B cell (primary cell): Measurements from ENCODE around the gene USP12. TPM values are rescaled to one million over a fixed set of nuclear protein-coding genes. Genes with fewer than 3 reads are reported as not detected.

Source experiments
- ATAC-seq: fragments of 200-7000 bp; cut with Tn5 transposase; one replicate; pipeline ENCODE4 v1.10.0; 2021; ENCODE audit warnings: low read depth, mild to moderate bottlenecking, moderate number of reproducible peaks, moderate library complexity
- CTCF ChIA-PET: fragments of 350-600 bp; sonication (Branson Sonifier 250); formaldehyde crosslinking; loops from one replicate; lab custom pipeline; 2021; ENCODE audit warnings: antibody characterized with exemption, inconsistent platforms; lab: Charles Lee
- POLR2A ChIA-PET: fragments of 350-600 bp; sonication (Branson Sonifier 250); formaldehyde crosslinking; loops from one replicate; lab custom pipeline; 2021; ENCODE audit warnings: antibody characterized with exemption; lab: Charles Lee
- DNase-seq: peaks from one replicate; pipeline ENCODE4 v3.0.0; 2013
- H2AFZ ChIP-seq: 2 replicates; pipeline ENCODE4 v1.6.1; 2012; ENCODE audit warnings: mild to moderate bottlenecking, low read depth, low read length; ENCODE audit not compliant: insufficient read depth, poor library complexity, severe bottlenecking
- H3K27ac ChIP-seq, 2 donors: 1 replicate in 1 of 2; 2 replicates in 1 of 2; pipeline ENCODE4 v1.5.1; 2012 to 2013; ENCODE audit warnings: low read length in 2 of 2, mild to moderate bottlenecking in 2 of 2, moderate library complexity in 1 of 2
- H3K27me3 ChIP-seq, 4 experiments: fragments of 200-600 bp in 1 of 4; sonication (generic) in 1 of 4; replicated peaks in 1 of 4; 1 replicate in 2 of 4; 2 replicates in 2 of 4; pipeline versions ENCODE4 v1.6.1 to v1.7.0; 2013 to 2016; ENCODE audit warnings: low read length in 3 of 4, mild to moderate bottlenecking in 2 of 4, mixed read lengths in 1 of 4, moderate library complexity in 1 of 4; ENCODE audit not compliant: insufficient read depth in 4 of 4, control insufficient read depth in 3 of 4; ENCODE audit errors: control extremely low read depth in 1 of 4
- H3K36me3 ChIP-seq, 2 experiments: replicated peaks in 1 of 2; 1 replicate in 1 of 2; 2 replicates in 1 of 2; pipeline versions ENCODE4 v1.6.1 to v1.7.1; 2013; ENCODE audit warnings: low read length in 1 of 2; ENCODE audit not compliant: insufficient read depth in 2 of 2, control insufficient read depth in 1 of 2; ENCODE audit errors: control extremely low read depth in 1 of 2, extremely low read depth in 1 of 2
- H3K4me1 ChIP-seq, 2 donors: fragments of 200-600 bp in 1 of 2; sonication (generic) in 1 of 2; 1 replicate in 1 of 2; 2 replicates in 1 of 2; pipeline versions ENCODE4 v1.5.1 to v1.6.1; 2013 to 2017; ENCODE audit warnings: low read length in 2 of 2; ENCODE audit not compliant: control insufficient read depth in 2 of 2, insufficient read depth in 2 of 2
- H3K4me2 ChIP-seq: replicated peaks from 2 replicates; pipeline ENCODE3; 2012; ENCODE audit warnings: mild to moderate bottlenecking, low read depth, low read length; ENCODE audit not compliant: poor library complexity, severe bottlenecking
- H3K4me3 ChIP-seq, 5 experiments: fragments of 200-600 bp in 1 of 5; sonication (generic) in 1 of 5; 1 replicate in 3 of 5; 2 replicates in 2 of 5; pipeline versions ENCODE4 v1.5.1 to v1.7.0; 2011 to 2016; ENCODE audit warnings: low read length in 4 of 5, mild to moderate bottlenecking in 4 of 5, low read depth in 2 of 5, control low read depth in 1 of 5, moderate library complexity in 1 of 5; ENCODE audit not compliant: insufficient read depth in 1 of 5; ENCODE audit errors: control extremely low read depth in 1 of 5, extremely low read depth in 1 of 5
- H3K79me2 ChIP-seq: fragments of 200-600 bp; sonication (generic); one replicate; pipeline ENCODE4 v1.6.0; 2016; ENCODE audit warnings: low read length; ENCODE audit not compliant: control insufficient read depth, insufficient read depth
- H3K9ac ChIP-seq: fragments of 200-600 bp; sonication (generic); 2 replicates; pipeline ENCODE4 v1.6.1; 2017; ENCODE audit warnings: mild to moderate bottlenecking, low read length, moderate library complexity
- H3K9me3 ChIP-seq, 3 donors: one replicate each; pipeline versions ENCODE4 v1.6.1 to v1.7.1; 2013; ENCODE audit warnings: low read length in 2 of 3; ENCODE audit not compliant: control insufficient read depth in 2 of 3, insufficient read depth in 1 of 3; ENCODE audit errors: control extremely low read depth in 1 of 3
- H4K20me1 ChIP-seq: 2 replicates; pipeline ENCODE4 v1.6.0; 2012; ENCODE audit warnings: mild to moderate bottlenecking, low read length; ENCODE audit not compliant: insufficient read depth, control insufficient read depth, poor library complexity, severe bottlenecking
- H3K27ac Mint-ChIP-seq: one replicate; pipeline ENCODE4 v1.8.0; 2021; ENCODE audit warnings: mixed read lengths
- H3K27me3 Mint-ChIP-seq: one replicate; pipeline ENCODE4 v1.8.0; 2021; ENCODE audit warnings: mixed read lengths
- H3K4me1 Mint-ChIP-seq: one replicate; pipeline ENCODE4 v1.8.0; 2021; ENCODE audit warnings: mixed read lengths
- H3K4me3 Mint-ChIP-seq: one replicate; pipeline ENCODE4 v1.8.0; 2021; ENCODE audit warnings: mixed read lengths
- H3K9me3 Mint-ChIP-seq: one replicate; pipeline ENCODE4 v1.8.0; 2022; ENCODE audit warnings: mixed read lengths; ENCODE audit not compliant: insufficient read depth
- EZH2 ChIP-seq: IDR thresholded peaks from 2 replicates; pipeline ENCODE4 v1.6.1; 2012; ENCODE audit warnings: borderline replicate concordance, low read depth, mild to moderate bottlenecking, moderate library complexity, low read length; ENCODE audit not compliant: insufficient read depth, poor library complexity, severe bottlenecking
- WGBS: methylation state at CpG from one replicate; pipeline ENCODE4 v1.1.5; 2013; ENCODE audit warnings: missing lambda C conversion rate; ENCODE audit not compliant: insufficient coverage; 5-methylcytosine and 5-hydroxymethylcytosine counted together
- intact Hi-C: fragments of 100-400 bp; cut with micrococcal nuclease; formaldehyde crosslinking; loops from one replicate; pipeline ENCODE4 v1.10.0; 2022
- polyA plus RNA-seq: library from polyadenylated mRNA; depleted of rRNA; stranded (reverse); fragments of >200 nt; gene quantifications from 2 replicates; pipeline ENCODE4 v1.2.3, GENCODE V29; 2012
- total RNA-seq, 2 donors: library from RNA; stranded (reverse); fragments of 120-200 nt in 1 of 2; gene quantifications; 1 replicate in 1 of 2; 2 replicates in 1 of 2; pipeline versions ENCODE4 v1.2.3 to v1.2.4, GENCODE V29; 2013 to 2022
- TF ChIP-seq, protein P1 (sequence below): fragments of 200-600 bp; IDR thresholded peaks from one replicate; pipeline ENCODE4 v1.8.0; 2022; ENCODE audit warnings: antibody characterized with exemption, mild to moderate bottlenecking

USP12 gene
- total and polyA plus RNA-seq, 2 donors (not counting 1 experiment from before 2014, with no cell fraction given), result 21.7 to 46.3 TPM

DNA sequence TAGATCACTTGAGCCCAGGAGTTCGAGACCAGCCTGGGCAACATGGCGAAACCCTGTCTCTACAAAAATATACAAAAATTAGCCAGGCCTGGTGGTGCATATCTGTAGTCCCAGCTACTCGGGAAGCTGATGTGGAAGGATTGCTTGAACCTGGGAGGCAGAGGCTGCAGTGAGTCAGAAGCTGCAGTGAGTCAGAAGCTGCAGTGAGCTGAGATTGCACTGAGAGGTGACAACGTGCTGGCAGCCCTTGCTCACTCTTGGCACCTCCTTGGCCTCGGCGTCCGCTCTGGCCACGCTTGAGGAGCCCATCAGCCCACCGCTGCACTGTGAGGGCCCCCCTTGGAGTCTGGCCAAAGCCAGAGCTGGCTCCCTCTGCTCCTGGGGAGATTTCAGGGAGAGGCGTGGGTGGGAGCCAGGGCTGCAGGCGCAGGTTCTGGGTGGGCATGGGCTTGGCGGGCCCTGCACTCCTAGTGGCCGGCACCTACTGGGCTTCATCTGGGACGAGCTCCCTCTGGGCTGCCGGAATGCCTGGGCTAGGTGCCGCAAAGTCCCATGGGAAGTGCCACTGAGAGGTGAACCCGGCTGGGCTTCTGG, 40.3 kb upstream of the USP12 start:
- Histone ChIP-seq H3K27ac (no peak overlapping the region), H3K4me1 (no peaks in the 10 kb centered on the region), H4K20me1 (no peaks in the 10 kb centered on the region), H3K9ac (no peak overlapping the region), H2AFZ (no peak overlapping the region), H3K79me2 (no peaks in the 10 kb centered on the region), H3K36me3 (no peaks in the 10 kb centered on the region), H3K27me3 (no peaks in the 10 kb centered on the region), H3K4me2 (no peak overlapping the region), H3K9me3 (peaks cover 0 to 11% (median 2%) of the 10 kb centered on the region in 3 donors), H3K4me3 (no peak overlapping the region)
- ChIA-PET CTCF (interaction anchor here (1.5 kb wide), 1 partner anchor 59 kb away, joined by 4 read pairs; the partner anchor contains the start of gene RASL11A), POLR2A (no interaction called here)
- Mint-ChIP-seq H3K27ac (no peak overlapping the region), H3K27me3 (no peaks in the 10 kb centered on the region), H3K9me3 (no peaks in the 10 kb centered on the region), H3K4me1 (peaks cover 6% of the 10 kb centered on the region), H3K4me3 (no peak overlapping the region)
- intact Hi-C loops, result no loop called here
- no peak for TF ChIP-seq EZH2
- TF ChIP-seq, protein P1, sequence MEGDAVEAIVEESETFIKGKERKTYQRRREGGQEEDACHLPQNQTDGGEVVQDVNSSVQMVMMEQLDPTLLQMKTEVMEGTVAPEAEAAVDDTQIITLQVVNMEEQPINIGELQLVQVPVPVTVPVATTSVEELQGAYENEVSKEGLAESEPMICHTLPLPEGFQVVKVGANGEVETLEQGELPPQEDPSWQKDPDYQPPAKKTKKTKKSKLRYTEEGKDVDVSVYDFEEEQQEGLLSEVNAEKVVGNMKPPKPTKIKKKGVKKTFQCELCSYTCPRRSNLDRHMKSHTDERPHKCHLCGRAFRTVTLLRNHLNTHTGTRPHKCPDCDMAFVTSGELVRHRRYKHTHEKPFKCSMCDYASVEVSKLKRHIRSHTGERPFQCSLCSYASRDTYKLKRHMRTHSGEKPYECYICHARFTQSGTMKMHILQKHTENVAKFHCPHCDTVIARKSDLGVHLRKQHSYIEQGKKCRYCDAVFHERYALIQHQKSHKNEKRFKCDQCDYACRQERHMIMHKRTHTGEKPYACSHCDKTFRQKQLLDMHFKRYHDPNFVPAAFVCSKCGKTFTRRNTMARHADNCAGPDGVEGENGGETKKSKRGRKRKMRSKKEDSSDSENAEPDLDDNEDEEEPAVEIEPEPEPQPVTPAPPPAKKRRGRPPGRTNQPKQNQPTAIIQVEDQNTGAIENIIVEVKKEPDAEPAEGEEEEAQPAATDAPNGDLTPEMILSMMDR, result no peak
- DNase-seq (no peak), ATAC-seq (no peak)
- WGBS, result 95% methylated on average over 13 of the region's 17 CpGs

DNA sequence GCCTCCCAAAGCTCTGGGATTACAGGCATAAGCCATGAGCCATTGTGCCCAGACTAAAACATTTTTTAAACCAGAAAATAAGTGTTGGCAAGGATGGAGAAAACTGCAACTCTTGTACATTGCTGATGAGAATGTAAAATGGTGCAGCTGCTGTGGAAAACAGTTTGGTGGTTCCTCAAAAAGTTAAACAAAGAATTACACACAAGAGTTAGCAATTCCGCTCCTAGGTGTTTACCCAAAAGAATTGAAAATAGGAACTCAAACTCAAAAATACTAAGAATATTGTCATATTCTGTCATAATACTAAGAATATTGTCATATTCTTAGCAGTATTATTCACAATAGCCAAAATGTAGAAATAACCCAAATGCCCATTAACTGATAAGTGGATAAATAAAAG, 39.7 kb upstream of the USP12 start:
- Mint-ChIP-seq H3K27me3 (no peaks in the 10 kb centered on the region), H3K4me3 (no peak overlapping the region), H3K9me3 (no peaks in the 10 kb centered on the region), H3K27ac (no peak overlapping the region), H3K4me1 (peaks cover 6% of the 10 kb centered on the region)
- H3K36me3 ChIP-seq, result no peaks in the 10 kb centered on the region
- H3K27ac ChIP-seq, result no peak overlapping the region
- no peaks in the 10 kb centered on the region for H4K20me1 ChIP-seq
- no peak overlapping the region for H2AFZ ChIP-seq
- peaks cover 0 to 11% (median 2%) of the 10 kb centered on the region in 3 donors for H3K9me3 ChIP-seq
- no peak overlapping the region for H3K4me2 ChIP-seq
- CTCF ChIA-PET, result no interaction called here
- no peak overlapping the region for H3K9ac ChIP-seq
- TF ChIP-seq, protein P1, result no peak
- no peak for TF ChIP-seq EZH2
- POLR2A ChIA-PET, result no interaction called here
- intact Hi-C loops, result no loop called here
- no peaks in the 10 kb centered on the region for H3K4me1 ChIP-seq
- DNase-seq (no peak), ATAC-seq (no peak)
- no CpG with 5 or more reads among the region's 1 CpG for WGBS
- H3K27me3 ChIP-seq, result no peaks in the 10 kb centered on the region
- H3K4me3 ChIP-seq, result no peak overlapping the region
- H3K79me2 ChIP-seq, result no peaks in the 10 kb centered on the region
